A549 (cell line): ENCODE data around the gene UTP4. TPM values are rescaled to one million over a fixed set of nuclear protein-coding genes. Genes with fewer than 3 reads are reported as not detected.

Experiments used
- ATAC-seq, 2 experiments: fragments of 200-7000 bp in 1 of 2; fragments of >200 bp in 1 of 2; cut with Nextera tagmentation in 1 of 2; cut with Tn5 transposase in 1 of 2; 3 replicates each; pipeline versions ENCODE4 v1.8.0 to v1.9.1; 2018 to 2020; ENCODE audit warnings: mild to moderate bottlenecking in 1 of 2, moderate library complexity in 1 of 2
- CTCF ChIA-PET: fragments of 300-600 bp; sonication (Branson Sonifier 250); formaldehyde crosslinking; extraction: SDS; loops from one replicate; lab custom pipeline; 2021; ENCODE audit warnings: antibody characterized with exemption, inconsistent platforms; lab: Yijun Ruan, JAX
- POLR2A ChIA-PET: fragments of 350-600 bp; formaldehyde crosslinking; extraction: SDS; loops from one replicate; lab custom pipeline; 2021; ENCODE audit warnings: antibody characterized with exemption, inconsistent platforms; lab: Yijun Ruan, JAX
- DNase-seq, 2 experiments: peaks; one replicate each; pipeline versions ENCODE4 v3.0.0 to v3.0.0-alpha.2; 2011 to 2016; ENCODE audit warnings: low read depth in 1 of 2, low spot score in 1 of 2
- FAIRE-seq: peaks from 2 replicates; lab custom pipeline; 2011; peaks lifted over from hg19 to GRCh38; lab: Jason Lieb, UNC
- H3K27ac ChIP-seq, 2 experiments: fragments of >200 bp; sonication (Bioruptor Twin); formaldehyde crosslinking; 3 replicates each; pipeline ENCODE4 v1.5.1; 2016 to 2017
- H3K4me1 ChIP-seq: fragments of >200 bp; sonication (Bioruptor Twin); formaldehyde crosslinking; 3 replicates; pipeline ENCODE4 v1.6.1; 2016
- H3K4me2 ChIP-seq: fragments of >200 bp; sonication (Bioruptor Twin); formaldehyde crosslinking; 3 replicates; pipeline ENCODE4 v1.6.1; 2016
- H3K4me3 ChIP-seq: fragments of >200 bp; sonication (Bioruptor Twin); formaldehyde crosslinking; 3 replicates; pipeline ENCODE4 v1.5.1; 2016
- H3K9me3 ChIP-seq: fragments of >200 bp; sonication (Bioruptor Twin); formaldehyde crosslinking; 3 replicates; pipeline ENCODE4 v1.6.1; 2016
- ATOH8 ChIP-seq: fragments of 250-450 bp; sonication (Bioruptor Pico); IDR thresholded peaks from 2 replicates; pipeline ENCODE4 v1.5.0; 2020; ENCODE audit warnings: low read depth, mild to moderate bottlenecking, moderate library complexity
- BCL3 ChIP-seq: fragments of >200 bp; sonication (Bioruptor Twin); formaldehyde crosslinking; IDR thresholded peaks from 3 replicates; pipeline ENCODE4 v1.6.1; 2016
- CTCF ChIP-seq: fragments of >200 bp; sonication (Bioruptor Twin); formaldehyde crosslinking; IDR thresholded peaks from 3 replicates; pipeline ENCODE4 v1.5.1; 2016
- EHMT2 ChIP-seq: fragments of 200-600 bp; sonication (generic); IDR thresholded peaks from 2 replicates; pipeline ENCODE4 v1.6.1; 2016; ENCODE audit warnings: antibody characterized with exemption, low read depth, mild to moderate bottlenecking, moderate library complexity
- FOSL2 ChIP-seq, 2 experiments: fragments of 450-650 bp in 1 of 2; fragments of >200 bp in 1 of 2; sonication (Bioruptor Twin) in 1 of 2; formaldehyde crosslinking; IDR thresholded peaks; 2 replicates each; pipeline versions ENCODE4 v1.5.0 to v1.6.1; 2016 to 2020; ENCODE audit warnings: mild to moderate bottlenecking in 1 of 2, moderate library complexity in 1 of 2
- HOXB13 ChIP-seq: fragments of 250-450 bp; sonication (Bioruptor Pico); IDR thresholded peaks from 2 replicates; pipeline ENCODE4 v1.5.0; 2020; ENCODE audit warnings: low read depth, mild to moderate bottlenecking, moderate library complexity
- JUNB ChIP-seq: fragments of >200 bp; sonication (Bioruptor Twin); formaldehyde crosslinking; IDR thresholded peaks from 2 replicates; pipeline ENCODE4 v1.6.1; 2016
- MYC ChIP-seq: IDR thresholded peaks from 2 replicates; pipeline ENCODE4 v1.6.1; 2012; ENCODE audit warnings: mild to moderate bottlenecking, inconsistent platforms, low read length, improper control_type of control experiment, borderline replicate concordance
- NPAS2 ChIP-seq: fragments of 250-450 bp; sonication (Bioruptor Pico); IDR thresholded peaks from 2 replicates; pipeline ENCODE4 v1.8.0; 2022; ENCODE audit warnings: mild to moderate bottlenecking, moderate library complexity, borderline replicate concordance
- NR3C1 ChIP-seq: fragments of >200 bp; sonication (Bioruptor Twin); formaldehyde crosslinking; IDR thresholded peaks from 3 replicates; pipeline ENCODE4 v1.6.1; 2017
- PBX3 ChIP-seq: IDR thresholded peaks from 2 replicates; pipeline ENCODE4 v1.6.1; 2012
- RAD21 ChIP-seq, 2 experiments: fragments of >200 bp in 1 of 2; sonication (Bioruptor Twin) in 1 of 2; formaldehyde crosslinking in 1 of 2; IDR thresholded peaks in 1 of 2; conservative IDR thresholded peaks in 1 of 2; 2 replicates in 1 of 2; 3 replicates in 1 of 2; pipeline ENCODE4 v1.6.1; 2012 to 2018; ENCODE audit warnings: inconsistent platforms in 1 of 2
- SMC3 ChIP-seq: fragments of >200 bp; sonication (Bioruptor Twin); formaldehyde crosslinking; IDR thresholded peaks from 3 replicates; pipeline ENCODE4 v1.6.1; 2018; ENCODE audit warnings: inconsistent platforms
- SREBF2 ChIP-seq: fragments of 450-650 bp; IDR thresholded peaks from 2 replicates; pipeline ENCODE4 v1.6.1; 2014; ENCODE audit warnings: mild to moderate bottlenecking, moderate library complexity
- TP53 ChIP-seq: fragments of 250-450 bp; sonication (Bioruptor Pico); IDR thresholded peaks from 2 replicates; pipeline ENCODE4 v1.5.0; 2021; ENCODE audit warnings: mild to moderate bottlenecking, moderate library complexity
- whole genome bisulfite sequencing: methylation state at CpG from one replicate; pipeline ENCODE4 v1.1.6; 2017; ENCODE audit errors: missing lambda C conversion rate; 5-methylcytosine and 5-hydroxymethylcytosine counted together
- polyA plus RNA-seq, 4 experiments: library from polyadenylated mRNA; depleted of rRNA in 3 of 4; stranded (reverse); fragments of >200 nt; fragmentation: RNase III in 1 of 4; extraction: RNeasy Plus Mini Kit Qiagen cat#74134 plus additional on column Dnase treatment in 1 of 4; gene quantifications; 2 replicates in 3 of 4; 3 replicates in 1 of 4; pipeline ENCODE4 v1.2.3, GENCODE V29; 2011 to 2017

Gene UTP4
- polyA plus RNA-seq, 2 of the 4 experiments (the other 2 are of a cell fraction), result 77.1 to 118 TPM

GRCh38 chr16:69112285-69113129 is 19.9 kb upstream of the UTP4 start:
- peak; percentile 66 to 85 for DNase-seq
- ChIA-PET POLR2A (no interaction called here), CTCF (interaction anchor here (0.5 to 24.8 kb wide), 40 partner anchors 11 to 269 kb away, joined by 3 to 503 read pairs (median 4); partner anchors contain the start of gene TANGO6)
- no peak overlapping the region for H3K4me2 ChIP-seq
- TF ChIP-seq PBX3 (no peak), RAD21 (conservative IDR thresholded peaks at IDR 0.05 in 1 of 2, IDR thresholded peaks at IDR 0.05 in 1 of 2) (peak; percentile 53 to 55), CTCF (peak; percentile 77), SMC3 (peak; percentile 66)
- no peaks in the 10 kb centered on the region for H3K9me3 ChIP-seq
- ATAC-seq, result peak; percentile 89 to 92
- WGBS, result 30% methylated on average over 2 of the region's 6 CpGs
- H3K4me1 ChIP-seq, result peaks cover 12% of the 10 kb centered on the region
- FAIRE-seq, result no peak
- no peak overlapping the region for H3K4me3 ChIP-seq
- H3K27ac ChIP-seq, result peak overlapping the region in 1 of 2 experiments; percentile 17; a peak in 1 of 6 replicates

- DNase-seq, result no peak
- peaks cover 5% of the 10 kb centered on the region for H3K4me1 ChIP-seq
- no peak overlapping the region for H3K4me2 ChIP-seq
- ChIA-PET CTCF (interaction anchor here (0.7 to 24.8 kb wide), 27 partner anchors 11 to 266 kb away, joined by 3 to 503 read pairs (median 4); no protein-coding TSS in a partner anchor), POLR2A (no interaction called here)
- no peak for ATAC-seq
- no peaks in the 10 kb centered on the region for H3K9me3 ChIP-seq
- no peak overlapping the region for H3K4me3 ChIP-seq
- FAIRE-seq, result no peak
- no peak for TF ChIP-seq BCL3
- TF ChIP-seq NR3C1, result no peak
- no peak for TF ChIP-seq SREBF2
- TF ChIP-seq TP53 (CRISPR knock-in tag), result no peak
- TF ChIP-seq ATOH8 (CRISPR knock-in tag), result no peak
- TF ChIP-seq JUNB, result no peak
- no peak for TF ChIP-seq FOSL2 (IDR thresholded peaks at IDR 0.05)
- no peak for TF ChIP-seq FOSL2 (CRISPR knock-in tag; IDR thresholded peaks at IDR 0.05)
- TF ChIP-seq HOXB13 (CRISPR knock-in tag), result no peak
- no peak for TF ChIP-seq NPAS2 (CRISPR knock-in tag)
- no peak for TF ChIP-seq EHMT2
- TF ChIP-seq MYC, result no peak
- TF ChIP-seq, all 56 proteins: peak for 0
- 94% methylated on average over 7 of the region's 7 CpGs for WGBS
- no peak overlapping the region for H3K27ac ChIP-seq
Measured at GRCh38 chr16:69113216-69113615, 19.2 kb upstream of the UTP4 start.
